Coronary artery (tissue), 2 donors: Measurements from ENCODE around the gene PLPP4.
"Not testable (repeated sequence)": the region's sequence is repeated elsewhere in the genome, so short reads cannot be mapped to it uniquely, and the experiment has no call there.

Experiments used
- DNase-seq: peaks from one replicate; pipeline ENCODE4 v3.0.0-alpha.2; 2017; ENCODE audit warnings: low spot score
- H3K27ac ChIP-seq, 2 donors: fragments of 200-600 bp; sonication (generic); one replicate each; pipeline ENCODE4 v1.5.1; 2016 to 2019
- H3K4me3 ChIP-seq: fragments of 200-600 bp; sonication (generic); 2 replicates; pipeline ENCODE4 v1.5.1; 2016; ENCODE audit warnings: mild to moderate bottlenecking, moderate library complexity
- CTCF ChIP-seq: fragments of 200-600 bp; sonication (generic); IDR thresholded peaks from one replicate; pipeline ENCODE4 v1.5.1; 2019; ENCODE audit warnings: antibody characterized with exemption

PLPP4 gene

DNA sequence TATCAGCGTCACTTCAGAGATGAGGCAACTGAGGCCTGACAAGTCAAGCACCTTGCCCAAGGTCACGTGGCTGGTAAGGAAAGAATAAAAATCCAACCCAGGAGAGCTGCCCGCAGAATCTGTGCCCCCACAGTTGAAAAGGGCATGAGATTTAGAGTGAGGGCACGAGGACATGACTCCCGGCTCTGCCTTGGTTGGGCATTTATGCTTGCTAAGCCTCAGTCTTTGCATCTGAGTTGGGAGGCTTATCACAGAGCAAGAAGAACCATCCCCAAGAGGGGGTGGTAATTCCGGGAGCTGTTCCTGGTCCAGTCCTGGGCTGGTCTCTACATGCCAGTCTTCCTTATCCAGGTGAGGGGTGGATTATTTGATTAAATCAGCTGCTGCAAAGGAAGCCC lies 37.3 kb downstream of the PLPP4 start:
- no peak overlapping the region for H3K4me3 ChIP-seq
- H3K27ac ChIP-seq: no peak overlapping the region
- TF ChIP-seq CTCF: no peak
- no peak for DNase-seq

DNA sequence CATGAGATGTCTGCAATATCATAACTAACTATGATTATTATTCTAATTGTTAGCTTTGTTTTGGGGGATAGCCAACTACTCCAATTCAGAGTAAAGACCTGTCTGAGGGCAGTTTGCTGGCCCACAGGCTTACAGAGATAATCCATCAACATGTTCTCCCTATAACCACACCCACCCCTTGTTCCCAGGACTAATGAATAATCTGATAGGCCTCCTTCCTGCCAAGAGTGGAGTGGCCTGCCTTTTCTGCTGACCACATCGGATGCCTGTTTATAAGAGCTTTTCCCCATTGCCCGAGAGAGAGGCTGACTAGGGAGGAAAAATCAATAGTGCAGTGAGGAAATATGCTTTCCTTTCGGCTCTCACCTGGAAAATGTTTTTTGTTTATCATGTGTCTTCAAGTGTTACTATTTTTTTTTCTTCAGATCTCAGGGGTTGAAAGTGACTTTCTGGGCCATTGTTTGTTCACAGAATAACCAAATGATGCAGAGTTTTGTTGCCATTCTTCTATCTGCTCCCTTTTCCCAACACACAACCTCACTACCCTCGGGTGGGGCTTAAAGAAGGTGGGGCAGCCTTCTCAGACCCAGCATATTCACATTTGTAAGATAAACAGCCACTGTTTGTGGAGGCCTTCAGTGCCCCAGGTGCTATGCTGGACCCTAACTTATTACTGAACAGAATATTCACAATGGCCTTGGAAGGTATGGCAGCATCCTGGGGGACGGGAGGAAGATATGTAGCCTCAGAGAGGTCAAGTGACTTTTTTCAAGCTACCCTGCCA lies 38.4 kb downstream of the PLPP4 start:
- no peak for TF ChIP-seq CTCF
- no peak overlapping the region for H3K27ac ChIP-seq
- H3K4me3 ChIP-seq: no peak overlapping the region
- DNase-seq: no peak

DNA sequence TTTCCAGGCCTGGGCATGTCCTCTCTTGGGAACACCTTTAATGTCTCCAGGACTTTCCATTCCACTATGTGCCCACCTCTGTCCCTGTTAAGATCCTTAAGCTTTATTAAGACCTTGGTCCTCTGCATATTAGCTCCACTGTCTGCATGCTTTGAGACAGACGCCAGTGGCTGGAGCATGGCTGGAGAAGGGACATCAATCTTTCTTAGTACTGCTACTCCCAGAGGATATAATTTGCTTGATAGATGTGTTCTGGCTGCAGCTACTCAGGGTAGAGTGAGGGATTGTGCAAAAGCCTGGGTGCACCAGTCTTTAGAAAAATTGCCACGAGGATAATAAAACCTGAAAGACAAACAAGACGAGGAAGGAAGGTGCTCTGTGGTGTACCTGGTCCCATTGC lies 42.9 kb downstream of the PLPP4 start:
- DNase-seq: no peak
- H3K4me3 ChIP-seq: no peak overlapping the region
- no peak overlapping the region for H3K27ac ChIP-seq
- no peak for TF ChIP-seq CTCF

DNA sequence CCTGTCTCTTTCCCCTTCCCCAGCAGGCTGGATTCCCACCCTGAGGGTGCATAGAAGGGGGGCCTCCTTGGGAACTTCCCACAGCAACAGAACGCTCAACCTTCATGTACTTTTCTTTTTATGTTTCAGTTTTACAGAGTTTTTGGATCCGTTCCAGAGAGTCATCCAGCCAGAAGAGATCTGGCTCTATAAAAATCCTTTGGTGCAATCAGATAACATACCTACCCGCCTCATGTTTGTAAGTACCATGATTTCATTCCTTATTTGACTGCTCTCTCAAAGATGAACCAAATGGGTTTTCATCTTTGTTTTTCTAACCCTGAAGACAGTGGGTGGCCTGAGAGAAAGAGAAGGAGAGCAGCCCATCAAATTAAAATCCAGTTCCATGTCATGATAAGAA lies 46.7 kb downstream of the PLPP4 start:
- Histone ChIP-seq H3K4me3 (no peak overlapping the region), H3K27ac (no peak overlapping the region)
- DNase-seq: no peak
- no peak for TF ChIP-seq CTCF

GRCh38 chr10:120504227-120504626 lies 47.2 kb downstream of the PLPP4 start:
- DNase-seq, H3K27ac ChIP-seq, H3K4me3 ChIP-seq: not testable (repeated sequence)

DNA sequence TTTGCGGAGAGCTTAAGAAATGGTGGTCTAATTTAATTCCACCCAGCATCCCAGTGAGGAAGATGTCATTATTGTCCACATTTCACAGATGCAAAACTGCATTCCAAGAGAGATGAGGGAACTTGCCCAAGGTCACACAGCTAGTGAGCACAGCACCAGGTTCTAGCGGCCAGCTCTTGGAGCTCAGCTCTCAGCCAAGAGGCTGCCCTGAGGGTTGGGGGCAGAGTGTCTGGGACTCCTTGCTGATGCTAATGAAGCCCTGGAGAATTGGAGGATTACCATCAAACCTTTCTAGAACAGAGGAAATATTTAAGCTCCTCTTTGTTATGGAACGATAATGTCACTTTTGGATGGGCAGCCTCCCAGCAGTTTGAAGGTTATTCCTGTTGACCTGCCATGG lies 48.0 kb downstream of the PLPP4 start:
- no peak overlapping the region for H3K4me3 ChIP-seq
- no peak for DNase-seq
- no peak overlapping the region for H3K27ac ChIP-seq
- no peak for TF ChIP-seq CTCF

DNA sequence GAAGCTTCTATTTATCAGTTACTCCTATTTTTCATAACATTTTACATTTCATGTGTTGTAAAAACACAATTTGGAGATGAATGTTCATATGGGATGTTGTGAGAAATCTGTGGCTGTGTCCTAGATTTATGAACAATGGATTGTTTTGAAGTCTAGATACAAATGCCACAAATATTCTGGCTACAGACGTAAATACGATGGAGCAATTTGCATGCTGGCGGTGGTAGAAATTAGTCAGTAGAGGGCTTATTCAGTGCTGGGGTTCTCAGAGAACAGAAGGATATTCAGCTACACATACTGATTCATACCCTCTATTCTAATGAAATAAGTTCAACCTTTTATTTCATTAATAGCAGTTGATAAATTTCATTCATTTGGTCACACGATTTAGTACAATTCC lies 48.8 kb downstream of the PLPP4 start:
- DNase-seq: no peak
- Histone ChIP-seq H3K4me3 (no peak overlapping the region), H3K27ac (no peak overlapping the region)
- no peak for TF ChIP-seq CTCF
